T-helper 22 cell (primary cell): ENCODE measurements around the gene SYNE2.

Experiments
- DNase-seq: peaks from one replicate; pipeline ENCODE4 v3.0.0-alpha.2; 2020; ENCODE audit warnings: low read depth

The SYNE2 gene

DNA sequence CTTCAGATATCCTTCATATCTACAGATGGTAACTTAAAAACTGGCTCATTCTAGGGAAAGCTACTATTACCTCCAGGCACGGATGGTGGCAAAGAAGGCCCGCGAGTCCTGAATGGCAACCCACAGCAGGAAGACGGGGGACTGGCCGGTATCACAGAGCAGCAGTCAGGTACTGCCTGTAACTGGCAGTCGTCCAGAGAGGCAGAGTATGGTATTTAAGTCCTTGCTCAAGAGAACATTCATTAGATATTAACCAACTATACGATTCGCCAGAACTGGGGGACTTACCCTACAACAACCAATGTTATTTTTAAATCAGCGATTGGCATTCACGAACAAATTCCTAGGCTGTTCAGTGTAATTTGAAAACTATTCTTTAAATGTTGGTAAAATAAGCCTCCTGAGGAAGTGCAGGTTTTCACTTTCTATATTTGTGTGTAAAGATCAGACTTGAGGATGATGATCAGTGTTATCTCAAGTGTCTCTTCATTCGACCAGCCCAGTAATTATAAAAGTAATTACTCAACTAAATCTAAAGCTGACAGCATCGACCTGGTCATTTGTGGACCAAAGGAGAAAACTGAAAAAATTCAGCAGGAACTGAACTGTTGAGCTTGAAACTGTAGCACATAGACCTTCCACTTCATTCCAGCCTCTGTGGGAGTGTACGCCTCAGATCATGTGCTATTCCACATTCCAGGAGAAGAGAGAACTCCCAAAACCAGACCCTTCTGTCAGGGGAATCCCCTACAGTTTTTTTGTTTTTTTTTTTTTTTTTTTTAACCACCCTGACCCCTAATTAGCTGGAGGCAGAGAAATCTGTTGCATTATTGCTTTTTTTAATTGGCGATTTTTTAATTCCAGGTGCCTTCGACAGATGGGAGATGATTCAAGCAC, 365.8 kb downstream of the SYNE2 start:
- no peak for DNase-seq

DNA sequence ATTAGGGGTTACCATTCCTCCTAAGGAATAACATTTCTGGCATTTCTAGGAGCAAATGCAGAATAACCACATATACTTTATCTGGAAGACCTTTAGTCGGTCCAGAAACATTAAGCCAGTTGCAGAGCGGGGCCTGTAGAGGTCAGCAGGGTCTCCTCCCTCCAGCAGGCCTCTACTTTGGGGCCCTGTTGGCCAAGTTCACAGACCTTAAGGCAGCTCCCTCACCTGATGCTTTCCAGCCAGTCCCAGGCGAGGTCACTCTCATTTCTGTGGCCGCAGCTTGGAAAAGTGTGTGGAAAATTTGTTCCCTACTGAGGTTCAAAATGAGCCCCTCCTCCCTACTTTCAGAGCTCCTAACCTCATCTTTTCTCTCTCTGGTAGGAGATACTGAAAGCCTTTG, 367.3 kb downstream of the SYNE2 start:
- no peak for DNase-seq

DNA sequence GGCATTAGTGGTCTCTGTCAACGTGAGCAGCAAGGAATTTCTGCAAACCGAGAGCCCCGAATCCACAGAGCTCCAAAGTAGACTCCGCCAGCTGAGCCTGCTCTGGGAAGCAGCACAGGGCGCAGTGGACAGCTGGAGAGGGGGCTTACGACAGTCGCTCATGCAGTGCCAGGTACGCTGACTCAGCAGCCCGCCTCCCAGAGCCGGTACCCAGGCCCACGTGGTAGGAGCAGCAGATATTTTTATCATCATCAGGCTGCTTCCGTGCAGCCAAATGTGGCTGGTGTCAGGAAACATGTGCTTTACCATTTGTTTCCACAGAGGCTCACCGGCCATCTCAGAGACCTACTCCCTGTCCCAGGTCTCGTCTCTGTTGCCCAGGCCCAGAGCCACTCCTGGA, 367.7 kb downstream of the SYNE2 start:
- DNase-seq = no peak

DNA sequence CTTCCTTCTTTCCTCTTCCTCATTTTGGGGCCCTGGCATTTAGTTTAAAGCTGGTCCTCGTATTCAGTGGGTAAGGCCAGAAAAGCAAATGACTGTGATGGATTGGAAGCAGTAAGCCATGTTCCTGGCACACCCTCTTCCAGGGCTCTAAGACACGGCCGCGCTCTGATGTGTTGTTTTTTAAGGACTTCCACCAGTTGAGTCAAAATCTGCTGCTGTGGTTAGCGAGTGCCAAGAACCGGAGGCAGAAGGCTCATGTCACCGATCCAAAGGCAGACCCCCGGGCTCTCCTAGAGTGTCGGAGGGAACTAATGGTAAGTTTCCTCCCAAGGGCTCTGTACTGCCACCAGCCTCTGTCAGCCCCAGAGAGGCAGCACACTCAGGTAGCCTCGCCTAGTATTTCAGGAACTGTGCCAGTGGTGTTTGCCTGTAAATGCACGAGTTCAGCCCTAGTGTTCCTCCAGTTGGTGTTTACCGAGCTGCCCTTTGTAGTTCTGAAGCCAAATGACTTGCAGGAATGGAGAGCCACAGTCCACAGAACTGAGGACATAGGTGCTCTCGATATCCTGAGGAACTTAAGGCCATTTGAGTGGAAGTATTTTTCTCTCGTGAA, 368.7 kb downstream of the SYNE2 start:
- DNase-seq = no peak

DNA sequence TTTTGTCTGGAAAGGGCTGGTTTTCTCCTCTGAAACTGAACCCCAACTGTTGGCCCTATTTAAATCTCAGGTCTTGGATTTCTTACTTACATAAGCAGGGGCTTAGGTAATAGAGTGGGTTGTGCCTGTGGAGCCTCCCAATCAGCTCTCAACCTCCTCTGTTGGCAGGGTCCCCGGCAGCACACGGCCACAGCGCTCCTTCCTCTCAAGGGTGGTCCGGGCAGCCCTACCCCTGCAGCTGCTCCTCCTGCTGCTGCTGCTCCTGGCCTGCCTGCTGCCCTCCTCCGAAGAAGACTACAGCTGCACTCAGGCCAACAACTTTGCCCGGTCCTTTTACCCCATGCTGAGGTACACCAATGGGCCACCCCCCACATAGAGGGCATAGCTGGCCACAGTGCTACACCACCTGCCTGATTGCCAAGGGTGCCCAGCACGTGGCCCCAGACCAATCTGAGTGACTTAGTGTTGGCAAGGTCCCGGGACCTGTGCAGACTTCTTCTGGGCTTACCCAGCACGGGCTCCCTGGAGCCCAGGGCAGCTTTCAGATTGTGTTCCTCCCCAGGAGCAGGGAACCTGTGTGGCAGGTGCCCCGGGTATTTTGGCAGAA, 372.4 kb downstream of the SYNE2 start:
- DNase-seq = no peak

DNA sequence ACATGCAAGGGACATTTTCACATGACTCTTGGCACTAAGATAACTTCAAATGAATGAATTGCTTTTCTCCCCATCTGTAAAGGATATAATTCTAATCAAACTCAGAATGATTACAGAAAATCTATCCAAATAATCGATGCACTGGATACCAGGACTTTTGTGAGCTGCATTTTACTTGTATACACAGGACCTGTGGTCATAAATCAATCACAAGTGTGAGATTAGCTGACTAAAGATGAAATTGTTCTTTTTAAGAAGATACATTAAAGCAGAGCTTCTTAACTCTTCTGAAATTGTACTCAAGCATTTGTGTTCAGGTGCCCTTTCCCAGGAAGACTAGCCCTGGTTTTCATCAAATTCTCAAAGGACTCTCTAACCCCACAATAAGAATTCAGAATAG, 375.1 kb downstream of the SYNE2 start:
- no peak for DNase-seq

DNA sequence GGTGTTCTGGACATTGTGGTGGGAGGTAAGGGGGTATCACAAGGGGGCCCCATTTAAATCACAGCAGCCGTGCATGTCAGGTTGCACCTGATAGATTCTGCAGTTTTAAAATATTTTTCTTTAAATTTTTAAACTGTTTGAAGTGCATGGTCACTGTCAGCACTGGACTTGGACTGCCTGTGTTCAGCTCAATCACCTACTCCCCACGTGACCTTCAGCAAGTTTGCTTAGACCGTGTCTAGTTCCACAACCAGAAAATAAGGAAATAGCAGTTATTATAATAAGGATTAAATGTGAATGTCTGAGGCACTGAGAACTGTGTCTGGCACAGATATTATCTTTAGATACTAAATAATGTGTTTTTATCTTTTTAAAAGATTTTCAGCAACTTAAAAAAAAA, 376.7 kb downstream of the SYNE2 start:
- DNase-seq = no peak

DNA sequence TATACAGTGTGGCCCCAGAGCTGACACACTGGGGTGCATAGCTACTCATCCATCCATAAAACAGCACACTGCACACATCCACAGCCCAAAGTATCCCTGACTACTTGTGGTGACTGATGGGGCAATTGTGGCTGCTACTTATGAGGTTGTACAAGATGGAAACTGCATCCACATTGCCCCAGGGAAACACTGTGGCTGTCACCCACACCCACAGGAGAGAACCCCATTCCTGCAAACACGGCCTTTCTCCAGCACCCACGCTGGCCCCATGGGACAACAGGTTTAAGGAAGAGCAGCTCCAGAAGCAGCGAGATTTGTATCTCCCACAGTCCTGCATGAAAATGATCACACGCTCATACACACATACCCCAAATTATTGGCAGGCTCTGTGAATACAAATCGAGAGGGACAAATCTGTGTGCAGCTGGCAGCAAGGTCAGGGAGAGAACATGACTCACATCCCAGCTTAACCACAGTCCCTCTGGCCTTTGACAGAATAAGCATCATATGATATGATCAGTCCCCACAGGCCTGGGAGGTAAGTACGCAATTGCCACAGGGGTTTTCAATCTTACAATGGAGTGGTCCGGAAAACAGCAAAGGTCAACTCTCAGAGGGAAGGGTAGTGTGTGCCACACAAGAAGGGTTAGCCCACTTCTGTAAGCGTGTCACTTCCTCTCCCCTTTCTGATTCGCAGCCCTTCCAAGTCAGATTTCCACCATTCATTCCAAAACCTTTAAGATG, 379.5 kb downstream of the SYNE2 start:
- DNase-seq = no peak

DNA sequence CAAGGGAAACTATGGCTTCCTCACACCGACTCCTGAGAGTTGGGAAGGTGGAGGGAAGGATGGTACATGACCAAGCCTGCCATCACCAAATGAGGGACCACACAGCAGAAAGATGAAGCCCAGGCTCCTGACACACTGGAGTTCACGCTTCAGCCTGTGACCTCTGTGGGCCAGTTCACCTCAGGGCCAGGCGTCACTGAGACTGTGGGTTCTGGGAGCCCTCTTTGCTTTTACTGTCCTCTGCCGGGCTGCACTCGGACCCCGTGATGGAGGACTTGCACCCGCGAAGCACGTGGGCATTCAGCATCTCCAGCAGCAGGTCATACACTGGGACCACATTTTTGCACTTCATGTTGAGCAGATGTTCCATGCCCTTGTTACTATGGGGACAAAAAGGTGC, 380.1 kb downstream of the SYNE2 start:
- DNase-seq = no peak

DNA sequence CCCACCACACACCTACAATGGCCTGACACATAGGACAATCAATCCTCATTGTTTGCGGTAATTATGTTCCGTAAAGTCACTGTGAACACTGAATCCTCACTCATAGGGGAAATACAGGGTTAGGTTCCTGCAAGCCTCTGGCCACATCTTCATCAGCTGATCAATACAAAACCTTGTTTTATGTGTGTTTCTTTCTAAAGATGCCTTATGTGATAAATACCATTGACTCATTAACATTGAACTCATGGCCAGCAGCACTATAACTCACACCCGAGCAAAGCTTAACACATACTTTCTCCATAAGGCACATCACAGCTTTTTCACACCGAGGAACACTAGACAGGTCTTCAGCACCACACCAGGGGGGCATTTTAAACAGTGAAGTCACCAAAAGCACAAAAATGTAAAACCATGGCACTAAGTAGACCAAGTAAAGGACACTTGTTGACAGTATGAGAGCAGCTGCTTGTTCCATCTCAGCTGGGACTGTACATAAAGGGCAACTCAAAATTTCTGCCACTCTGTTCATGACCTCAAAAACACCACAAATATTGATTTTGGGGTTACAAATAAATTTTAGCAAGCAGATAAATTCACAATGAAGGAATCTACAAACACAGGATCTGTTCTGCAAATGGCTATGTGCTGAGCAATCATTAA, 380.9 kb downstream of the SYNE2 start:
- no peak for DNase-seq

DNA sequence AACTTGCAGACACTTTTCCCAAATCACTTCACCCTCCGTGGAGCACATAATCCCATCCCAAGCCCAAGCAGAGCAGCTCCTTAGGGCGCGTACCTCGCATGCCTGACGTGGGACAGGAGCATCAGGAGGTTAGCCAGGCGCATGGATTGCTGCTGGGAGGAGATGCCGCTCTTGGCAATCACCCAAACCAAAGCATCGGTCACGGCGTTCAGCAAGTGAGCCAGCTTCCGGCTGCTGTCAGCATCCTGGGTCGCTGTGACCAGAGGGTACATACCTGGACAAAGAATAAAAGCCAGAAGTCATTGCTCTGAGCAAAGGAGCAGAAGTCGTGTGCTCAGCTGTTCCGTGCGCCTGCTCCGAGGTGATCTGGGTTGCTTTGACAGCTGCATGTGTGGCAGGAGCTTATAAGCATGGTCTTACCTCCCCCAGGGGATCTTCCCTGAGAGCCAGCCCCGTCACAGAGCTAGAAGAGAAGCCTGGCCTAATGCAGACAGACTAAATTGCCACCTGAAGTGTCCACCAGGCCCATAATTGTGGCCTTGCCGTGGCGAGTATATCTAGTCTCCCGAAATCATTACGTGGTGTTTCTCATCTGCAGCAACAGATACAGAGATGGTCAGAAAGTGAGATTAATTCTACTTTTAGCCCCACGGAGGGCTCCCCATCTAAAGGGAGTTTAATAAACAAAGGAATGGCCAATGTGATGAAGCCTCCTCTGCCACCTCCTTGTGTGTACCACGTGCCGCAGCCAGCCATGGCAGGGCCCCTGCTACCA, 382.3 kb downstream of the SYNE2 start:
- DNase-seq = no peak

DNA sequence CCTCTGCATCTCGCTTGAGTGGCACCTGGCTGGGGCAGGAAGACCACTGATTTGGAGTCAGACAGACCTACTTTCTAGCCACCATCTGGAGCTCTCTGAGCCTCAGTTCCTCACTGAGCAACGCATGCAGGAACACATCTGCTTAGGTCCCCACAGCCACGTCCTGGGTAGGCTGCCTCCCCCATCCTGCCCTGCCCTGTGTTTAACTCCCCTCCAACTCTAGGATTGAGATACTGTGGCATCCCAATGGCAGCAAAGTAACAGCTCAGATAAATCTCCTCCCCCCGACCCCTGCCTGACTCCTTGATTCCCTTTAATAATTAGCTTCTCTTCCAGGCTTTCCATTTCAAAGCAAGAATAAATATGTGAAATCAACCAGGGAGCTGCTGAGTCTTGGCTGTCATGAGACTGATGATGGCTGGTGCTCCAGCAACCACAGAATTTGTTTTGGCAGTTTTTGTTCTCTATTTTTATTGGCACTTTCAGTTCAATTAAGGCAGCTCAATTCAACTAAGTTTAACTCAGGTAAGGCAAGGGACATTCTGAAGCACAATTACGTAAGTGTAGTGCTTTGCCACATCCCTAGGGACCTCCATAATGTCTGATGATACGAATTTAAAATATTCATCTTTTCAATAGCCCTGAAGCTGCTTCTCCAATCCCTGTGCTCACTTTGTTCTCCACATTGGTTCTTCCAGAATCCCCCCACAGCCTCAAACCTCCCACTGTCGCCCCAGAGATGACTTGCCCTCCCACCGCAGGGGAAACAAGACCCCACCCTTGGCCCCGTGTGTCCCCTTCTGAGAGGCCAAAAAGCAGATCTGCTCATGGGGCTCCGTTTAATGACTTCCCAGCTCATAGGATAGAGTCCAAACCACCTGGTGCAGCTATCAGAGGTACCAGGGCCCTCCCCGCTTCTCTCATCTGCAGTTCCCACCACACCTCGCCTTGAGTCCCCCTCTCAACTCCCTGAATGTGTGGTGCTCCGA, 383.1 kb downstream of the SYNE2 start:
- DNase-seq = no peak

DNA sequence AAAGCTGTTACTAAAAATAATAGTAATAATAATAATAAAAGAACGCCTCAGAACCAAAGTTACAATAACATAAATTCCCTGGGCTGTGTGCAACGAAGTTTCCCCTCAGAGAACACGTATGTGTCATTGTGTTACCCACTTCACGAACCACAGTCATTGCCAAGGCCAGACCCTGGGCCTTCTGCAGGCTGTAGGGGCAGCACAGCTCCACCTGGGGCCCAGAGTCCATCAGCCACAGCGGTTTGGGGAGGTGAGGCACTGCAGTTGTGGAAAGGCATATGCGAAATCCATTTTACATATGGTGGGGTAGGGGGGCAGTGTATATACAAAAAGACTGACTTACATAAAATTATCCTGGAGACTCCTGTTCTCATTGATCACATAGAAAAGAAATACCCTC, 385.2 kb downstream of the SYNE2 start:
- DNase-seq = no peak

DNA sequence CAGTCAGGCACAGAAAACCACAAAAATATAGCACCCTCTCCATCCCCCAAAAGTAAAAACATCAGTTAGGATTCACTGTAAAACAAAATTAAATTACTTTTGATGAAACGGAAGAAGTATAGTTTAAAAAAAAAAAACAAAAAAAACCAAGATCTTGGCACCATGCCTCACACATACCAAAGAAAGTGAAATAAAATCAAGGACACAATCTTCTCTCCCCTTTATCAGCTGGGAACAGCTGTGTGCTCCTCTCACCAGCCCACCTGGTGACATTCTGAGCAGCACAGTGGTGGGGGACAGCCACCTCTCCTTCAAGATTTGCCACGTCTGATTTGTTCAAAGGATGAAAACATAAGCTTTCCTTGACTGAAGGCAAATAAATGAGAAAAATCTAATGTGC, 385.8 kb downstream of the SYNE2 start:
- DNase-seq = no peak

DNA sequence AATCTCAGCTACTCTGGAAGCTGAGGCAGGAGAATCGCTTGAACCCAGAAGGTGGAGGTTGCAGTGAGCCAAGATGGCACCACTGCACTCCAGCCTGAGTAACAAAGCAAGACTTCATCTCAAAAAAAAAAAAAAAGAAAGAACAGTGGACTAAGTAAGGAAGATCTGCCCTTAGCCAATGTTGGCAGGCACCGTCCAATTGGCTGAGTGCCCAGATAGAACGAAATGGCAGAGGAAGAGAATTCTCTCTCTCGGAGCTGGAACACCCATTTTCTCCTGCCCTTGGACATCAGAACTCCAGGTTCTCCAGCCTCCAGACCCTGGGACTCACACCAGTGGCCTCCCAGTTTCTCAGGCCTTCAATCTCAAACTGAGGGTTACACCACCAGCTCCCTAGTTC, 391.5 kb downstream of the SYNE2 start:
- DNase-seq = no peak

DNA sequence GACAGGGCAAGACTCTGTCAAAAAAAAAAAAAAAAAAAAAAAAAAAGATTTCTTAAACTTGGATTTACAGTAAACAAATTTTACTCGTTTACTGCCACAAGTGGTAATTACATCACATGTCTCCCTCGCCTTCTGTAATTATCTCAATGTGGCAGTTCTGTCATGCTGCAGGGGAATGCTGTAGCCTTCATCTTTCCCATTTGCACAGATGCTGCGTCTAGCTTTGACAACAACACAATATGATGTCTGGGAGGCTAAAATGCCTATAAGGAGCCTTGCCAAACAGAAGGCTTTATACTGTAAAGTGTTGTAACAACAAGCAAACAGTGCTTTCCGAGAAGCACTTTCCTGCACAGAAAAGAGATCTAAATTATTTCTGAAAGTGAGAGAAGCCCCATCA, 392.7 kb downstream of the SYNE2 start:
- DNase-seq = no peak

DNA sequence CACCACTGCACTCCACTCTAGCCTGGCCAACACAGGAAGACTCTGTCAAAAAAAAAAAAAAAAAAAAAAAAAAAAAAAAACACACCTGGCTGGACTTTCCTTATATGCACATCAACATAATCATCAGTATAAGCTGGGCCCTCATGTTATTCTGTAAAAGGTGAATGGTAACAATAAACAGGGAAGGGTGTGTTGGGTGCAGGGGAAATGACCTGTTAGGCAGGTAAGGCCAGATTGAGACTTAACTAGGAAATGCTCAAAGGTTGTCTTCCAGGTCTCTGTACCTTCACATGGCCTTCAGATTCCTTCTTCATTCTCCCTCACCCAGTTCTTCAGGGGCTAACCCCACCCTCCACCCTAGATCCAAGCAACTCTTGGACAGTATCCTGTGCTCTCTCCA, 393.9 kb downstream of the SYNE2 start:
- DNase-seq = no peak

DNA sequence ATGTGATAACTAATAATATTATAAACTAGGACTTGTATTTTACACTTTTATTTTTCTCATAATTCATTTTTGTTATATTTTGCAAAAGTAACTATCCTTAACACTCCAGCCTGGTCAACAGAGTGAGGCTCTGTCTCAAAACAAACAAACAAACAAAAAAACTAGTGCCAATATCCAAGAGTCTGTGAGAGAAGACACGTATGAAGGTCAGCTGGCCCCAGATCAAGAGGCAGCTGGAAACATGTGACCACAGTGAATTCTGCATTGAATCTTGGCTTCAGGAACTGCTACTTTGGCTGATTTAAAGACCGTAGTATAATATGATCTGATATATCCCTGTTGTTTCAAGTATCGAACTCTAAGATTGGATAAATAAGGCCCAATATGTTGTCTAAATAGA, 394.4 kb downstream of the SYNE2 start:
- DNase-seq = no peak

DNA sequence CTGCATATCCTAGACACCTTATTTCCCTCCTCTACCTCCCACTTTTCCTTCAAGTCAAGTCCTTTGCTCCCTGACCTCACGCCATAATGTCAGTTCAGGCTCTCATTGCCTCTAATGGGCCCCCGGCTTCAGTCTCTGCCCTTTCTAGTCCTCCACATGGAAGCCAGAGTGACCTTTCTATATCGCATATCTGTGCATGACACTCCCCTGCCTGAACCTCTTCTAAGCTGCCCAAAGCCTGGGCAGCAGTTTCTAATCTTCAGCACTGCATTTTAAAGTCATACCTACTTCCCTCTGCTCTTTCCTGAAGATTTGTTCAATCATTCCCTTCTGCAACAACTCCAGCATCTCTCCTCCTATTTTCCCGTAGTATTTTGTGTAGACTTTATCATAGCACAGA, 395.9 kb downstream of the SYNE2 start:
- DNase-seq = no peak

DNA sequence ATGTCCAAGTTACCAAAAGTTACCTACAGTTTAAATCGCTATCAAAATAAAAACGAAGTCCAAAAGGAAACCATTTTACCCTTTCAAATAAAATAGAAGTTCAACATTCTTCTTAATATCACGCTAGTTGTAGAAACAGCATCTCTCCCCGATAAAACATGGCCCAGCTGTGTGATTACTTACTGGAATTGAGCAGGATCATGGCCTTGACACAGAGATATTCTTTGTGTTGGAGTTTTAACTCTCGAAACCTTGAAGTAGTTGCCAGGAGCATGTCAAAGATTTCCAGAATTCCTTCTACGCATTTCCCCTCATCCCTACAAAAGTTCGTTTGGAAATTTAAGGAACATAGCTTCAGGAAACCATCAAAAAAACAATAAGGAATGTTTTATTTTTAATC, 396.6 kb downstream of the SYNE2 start:
- DNase-seq = no peak
